Measurements from ENCODE around the gene SDSL.
A peak's percentile ranks its signal among the peaks of the same experiment; 100 is the strongest.

Gene SDSL

GRCh38 chr12:113422030-113422885 lies at the start of gene SDSL:
Gene SDSL, plus strand, starts transcription at chr12:113422380. Its CDS starts 5,603 bp downstream, at chr12:113427983.
- H3K36me3 ChIP-seq (ENCODE audit: control insufficient read depth in 2 of 2, insufficient read depth in 1 of 2, low read length in 2 of 2) = peaks cover 0 to 4% of the 10 kb centered on the region in 2 experiments; a peak in 1 of 3 replicates
- H3K4me1 ChIP-seq (ENCODE audit: control insufficient read depth, insufficient read depth, low read length) = no peaks in the 10 kb centered on the region
- peak within 1 kb of the TSS; percentile 51 for H3K4me3 ChIP-seq (ENCODE audit: low read depth, low read length)
- ChIA-PET CTCF (interaction anchor here (0.5 to 1.3 kb wide), 5 partner anchors 18 to 1203 kb away, joined by 3 to 8 read pairs (median 3); no protein-coding TSS in a partner anchor), POLR2A (interaction anchor here (0.6 to 1.2 kb wide), 4 partner anchors 18 to 425 kb away, joined by 3 to 9 read pairs (median 3); partner anchors contain the start of genes DDX54, RITA1, SDS and SLC8B1)
- no peaks in the 10 kb centered on the region for H3K9me3 ChIP-seq (ENCODE audit: control insufficient read depth, insufficient read depth, low read depth, low read length)
- peak within 1 kb of the TSS; percentile 59; the same call in 1 of the 2 replicates for H3K27ac ChIP-seq (ENCODE audit: extremely low read depth, low read depth, low read length)
- TF ChIP-seq ZBTB48 (tag by site-specific recombination; IDR thresholded peaks at IDR 0.05) = peak; percentile 96
- 0 out of 2 replicates have a peak, but pooled peaks have one; percentile 20 for TF ChIP-seq ZNF792 (tag by site-specific recombination; IDR thresholded peaks at IDR 0.05)
- TF ChIP-seq ZBTB8A (tag by site-specific recombination; IDR thresholded peaks at IDR 0.05) = no peak
- no peak for TF ChIP-seq ZNF791 (tag by site-specific recombination; IDR thresholded peaks at IDR 0.05)
- no peak for TF ChIP-seq ZNF423 (tag by site-specific recombination; IDR thresholded peaks at IDR 0.05)
- TF ChIP-seq ZBTB17 (tag by site-specific recombination; IDR thresholded peaks at IDR 0.05) = peak; percentile 84
- 0 out of 2 replicates have a peak, but pooled peaks have one; percentile 10 for TF ChIP-seq GLIS1 (tag by site-specific recombination; IDR thresholded peaks at IDR 0.05)
- TF ChIP-seq KLF16 (tag by site-specific recombination; IDR thresholded peaks at IDR 0.05) = peak; percentile 33; the same call in 1 of the 2 replicates
- 0 out of 2 replicates have a peak, but pooled peaks have one; percentile 17 for TF ChIP-seq PATZ1 (tag by site-specific recombination; IDR thresholded peaks at IDR 0.05)
- TF ChIP-seq ZNF211 (tag by site-specific recombination; IDR thresholded peaks at IDR 0.05; ENCODE audit: low read depth) = no peak
- no peak for TF ChIP-seq GFI1B (tag by site-specific recombination; IDR thresholded peaks at IDR 0.05)
- TF ChIP-seq ZNF394 (tag by site-specific recombination; IDR thresholded peaks at IDR 0.05; ENCODE audit: borderline replicate concordance) = 0 out of 2 replicates have a peak, but pooled peaks have one; percentile 21
- 0 out of 2 replicates have a peak, but pooled peaks have one; percentile 21 for TF ChIP-seq MZF1 (tag by site-specific recombination; IDR thresholded peaks at IDR 0.05; ENCODE audit: borderline replicate concordance)
- TF ChIP-seq YY1 (tag by site-specific recombination; IDR thresholded peaks at IDR 0.05) = no peak
- TF ChIP-seq ZSCAN30 (tag by site-specific recombination; IDR thresholded peaks at IDR 0.05) = 0 out of 2 replicates have a peak, but pooled peaks have one; percentile 22
- TF ChIP-seq ZNF266 (tag by site-specific recombination; IDR thresholded peaks at IDR 0.05; ENCODE audit: low read depth) = no peak
- no peak for TF ChIP-seq ZBTB1 (tag by site-specific recombination; IDR thresholded peaks at IDR 0.05)
- 0 out of 2 replicates have a peak, but pooled peaks have one; percentile 15 for TF ChIP-seq ZNF692 (tag by site-specific recombination; IDR thresholded peaks at IDR 0.05)
- peak; percentile 17; the same call in 1 of the 2 replicates for TF ChIP-seq EGR2 (tag by site-specific recombination; IDR thresholded peaks at IDR 0.05; ENCODE audit: low read depth)
- TF ChIP-seq ZFP69B (tag by site-specific recombination; IDR thresholded peaks at IDR 0.05) = peak; percentile 18; the same call in 1 of the 2 replicates
- TF ChIP-seq PRDM1 (tag by site-specific recombination; IDR thresholded peaks at IDR 0.05) = peak; percentile 91
- no peak for TF ChIP-seq ZNF274 (IDR thresholded peaks at IDR 0.05; ENCODE audit: low read length)
- TF ChIP-seq ZNF274 (tag by site-specific recombination; IDR thresholded peaks at IDR 0.05; ENCODE audit: borderline replicate concordance) = no peak
- TF ChIP-seq ZNF521 (tag by site-specific recombination; IDR thresholded peaks at IDR 0.05) = no peak
- TF ChIP-seq ZNF629 (tag by site-specific recombination; IDR thresholded peaks at IDR 0.05) = peak; percentile 49; the same call in 1 of the 2 replicates
- peak; percentile 50; the same call in 1 of the 2 replicates for TF ChIP-seq ZNF660 (tag by site-specific recombination; IDR thresholded peaks at IDR 0.05)
- TF ChIP-seq REST (tag by site-specific recombination; IDR thresholded peaks at IDR 0.05) = peak; percentile 87
- TF ChIP-seq ZIC2 (tag by site-specific recombination; IDR thresholded peaks at IDR 0.05) = peak; percentile 66; the same call in 1 of the 2 replicates
- TF ChIP-seq IKZF3 (tag by site-specific recombination; IDR thresholded peaks at IDR 0.05) = peak; percentile 32; the same call in 1 of the 2 replicates
- TF ChIP-seq ZNF366 (tag by site-specific recombination; conservative IDR thresholded peaks at IDR 0.05) = peak; percentile 83

All from HEK293 (cell line).